GM21390 (cell line): ENCODE results near the gene CCDC127.
"Not testable (repeated sequence)": the region's sequence is repeated elsewhere in the genome, so short reads cannot be mapped to it uniquely, and the experiment has no call there.

Experiments
- ATAC-seq: cut with Tn5 transposase; IDR thresholded peaks from one replicate; pipeline ENCODE4 v1.9.1; 2021; ENCODE audit not compliant: unreplicated experiment

Gene CCDC127

GRCh38 chr5:217494-218456 lies at the start of gene CCDC127, which contains the start of gene SDHA:
CCDC127 (minus strand) TSS chr5:218153; CDS start chr5:216849, 1,304 bp downstream.
SDHA (plus strand) TSS chr5:218320; CDS start chr5:218356, 36 bp downstream.
- ATAC-seq = peak; percentile 67

- no peak for ATAC-seq
These were observed 49.8 kb upstream of the CCDC127 start for GRCh38 chr5:267716-268115.

GRCh38 chr5:266311-267026 lies 48.5 kb upstream of the CCDC127 start:
- ATAC-seq = not testable (repeated sequence)

DNA sequence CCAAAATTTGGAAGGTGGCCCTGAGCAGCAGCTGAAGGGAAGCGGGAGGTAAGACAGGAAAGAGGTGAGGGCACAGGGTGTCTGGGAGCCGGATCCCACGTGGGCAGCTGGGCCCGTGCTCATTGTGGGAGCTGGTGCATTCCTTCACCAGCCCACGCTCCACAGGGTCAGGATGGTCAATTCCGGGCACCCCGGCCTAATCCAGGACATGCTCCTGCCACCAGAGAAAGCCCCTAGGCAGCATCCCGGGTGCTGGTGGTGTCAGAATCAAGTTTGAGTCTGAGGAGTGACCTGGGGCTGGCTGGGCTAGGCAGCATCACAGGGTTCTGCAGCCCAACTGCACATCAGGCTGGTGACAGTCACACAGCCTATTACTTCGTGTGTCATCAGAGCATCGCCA lies 46.4 kb upstream of the CCDC127 start:
- no peak for ATAC-seq

- not testable (repeated sequence) for ATAC-seq
These were observed 45.5 kb upstream of the CCDC127 start for GRCh38 chr5:263275-263974.

DNA sequence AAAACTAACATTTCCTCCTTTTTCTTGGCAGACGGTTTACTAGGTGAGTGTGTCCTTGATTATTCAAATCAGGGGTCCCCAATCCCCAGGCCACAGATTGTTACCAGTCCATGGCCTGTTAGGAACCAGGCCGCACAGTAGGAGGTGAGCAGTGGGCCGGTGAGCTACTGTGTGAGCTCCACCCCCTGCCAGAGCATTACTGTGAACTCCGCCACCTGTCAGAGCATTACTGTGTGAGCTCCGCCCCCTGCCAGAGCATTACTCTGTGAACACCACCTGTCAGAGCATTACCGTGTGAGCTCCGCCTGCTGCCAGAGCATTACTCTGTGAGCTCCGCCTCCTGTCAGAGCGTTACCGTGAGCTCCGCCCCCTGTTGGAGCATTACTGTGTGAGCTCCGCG lies 39.2 kb upstream of the CCDC127 start:
- no peak for ATAC-seq

- ATAC-seq = not testable (repeated sequence)
These were observed 38.4 kb upstream of the CCDC127 start for GRCh38 chr5:256347-256746.

- ATAC-seq = not testable (repeated sequence)
These were observed 37.2 kb upstream of the CCDC127 start for GRCh38 chr5:255116-255515.

DNA sequence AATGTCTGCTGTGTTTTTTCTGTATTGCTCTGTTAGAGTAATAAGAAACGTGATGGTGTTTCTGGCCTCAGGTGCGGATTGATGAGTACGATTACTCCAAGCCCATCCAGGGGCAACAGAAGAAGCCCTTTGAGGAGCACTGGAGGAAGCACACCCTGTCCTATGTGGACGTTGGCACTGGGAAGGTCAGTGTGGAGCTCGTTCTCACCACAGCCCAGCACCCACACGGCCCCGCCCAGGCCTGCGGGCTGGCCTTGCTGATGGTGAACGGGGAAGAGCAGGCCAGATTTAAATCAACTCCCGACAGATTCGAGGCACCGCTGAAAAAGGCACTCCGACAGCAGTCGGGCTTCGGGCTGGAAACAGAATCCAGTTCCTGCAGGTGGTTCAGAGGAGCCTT lies 36.4 kb upstream of the CCDC127 start:
- not testable (repeated sequence) for ATAC-seq

DNA sequence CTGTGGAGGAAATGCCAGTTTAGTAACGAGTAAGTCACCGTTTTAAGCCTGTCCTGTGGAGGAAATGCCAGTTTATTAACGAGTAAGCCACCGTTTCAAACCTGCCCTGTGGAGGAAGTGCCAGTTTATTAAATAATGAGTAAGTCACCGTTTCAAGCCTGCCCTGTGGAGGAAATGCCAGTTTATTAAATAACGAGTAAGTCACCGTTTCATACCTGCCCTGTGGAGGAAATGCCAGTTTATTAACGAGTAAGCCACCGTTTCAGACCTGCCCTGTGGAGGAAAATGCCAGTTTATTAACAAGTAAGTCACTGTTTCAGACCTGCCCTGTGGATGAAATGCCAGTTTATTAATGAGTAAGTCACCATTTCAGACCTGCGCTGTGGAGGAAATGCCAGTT lies 34.6 kb upstream of the CCDC127 start:
- ATAC-seq = no peak

DNA sequence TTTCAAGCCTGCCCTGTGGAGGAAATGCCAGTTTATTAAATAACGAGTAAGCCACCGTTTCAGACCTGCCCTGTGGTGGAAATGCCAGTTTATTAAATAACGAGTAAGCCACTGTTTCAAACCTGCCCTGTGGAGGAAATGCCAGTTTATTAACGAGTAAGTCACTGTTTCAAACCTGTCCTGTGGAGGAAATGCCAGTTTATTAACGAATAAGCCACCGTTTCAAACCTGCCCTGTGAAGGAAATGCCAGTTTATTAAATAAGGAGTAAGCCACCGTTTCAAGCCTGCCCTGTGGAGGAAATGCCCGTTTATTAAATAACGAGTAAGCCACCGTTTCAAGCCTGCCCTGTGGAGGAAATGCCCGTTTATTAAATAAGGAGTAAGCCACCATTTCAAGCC lies 34.0 kb upstream of the CCDC127 start:
- not testable (repeated sequence) for ATAC-seq

DNA sequence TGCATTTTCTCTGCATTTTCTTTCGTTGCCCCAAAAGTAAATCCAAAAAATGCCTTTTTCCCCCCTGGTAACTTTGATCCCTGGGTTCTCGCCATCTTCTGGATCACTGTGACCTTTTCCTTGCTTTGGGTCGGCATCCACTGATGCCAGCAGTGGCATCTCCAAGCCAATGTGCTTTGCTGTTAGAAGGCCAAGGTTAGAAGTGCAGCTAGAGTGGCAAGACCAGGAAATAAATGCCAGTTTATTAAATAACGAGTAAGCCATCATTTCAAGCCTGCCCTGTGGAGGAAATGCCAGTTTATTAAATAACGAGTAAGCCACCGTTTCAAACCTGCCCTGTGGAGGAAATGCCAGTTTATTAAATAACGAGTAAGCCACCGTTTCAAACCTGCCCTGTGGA lies 33.6 kb upstream of the CCDC127 start:
- not testable (repeated sequence) for ATAC-seq

DNA sequence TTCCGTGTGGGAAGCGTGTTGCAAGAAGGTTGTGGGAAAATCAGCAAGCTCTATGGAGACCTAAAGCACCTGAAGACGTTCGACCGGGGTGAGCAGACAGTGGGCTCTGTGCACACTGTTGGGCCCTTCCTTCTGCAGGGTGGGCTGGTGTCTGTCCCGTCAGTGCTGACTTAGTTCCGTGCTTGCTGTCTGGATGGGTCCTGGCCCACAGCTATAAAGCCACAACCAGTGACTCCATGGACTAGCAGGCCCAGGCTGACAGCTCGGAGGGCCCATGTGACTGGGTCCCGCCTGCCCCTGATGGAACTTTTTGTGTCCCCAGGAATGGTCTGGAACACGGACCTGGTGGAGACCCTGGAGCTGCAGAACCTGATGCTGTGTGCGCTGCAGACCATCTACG lies 33.1 kb upstream of the CCDC127 start:
- not testable (repeated sequence) for ATAC-seq

DNA sequence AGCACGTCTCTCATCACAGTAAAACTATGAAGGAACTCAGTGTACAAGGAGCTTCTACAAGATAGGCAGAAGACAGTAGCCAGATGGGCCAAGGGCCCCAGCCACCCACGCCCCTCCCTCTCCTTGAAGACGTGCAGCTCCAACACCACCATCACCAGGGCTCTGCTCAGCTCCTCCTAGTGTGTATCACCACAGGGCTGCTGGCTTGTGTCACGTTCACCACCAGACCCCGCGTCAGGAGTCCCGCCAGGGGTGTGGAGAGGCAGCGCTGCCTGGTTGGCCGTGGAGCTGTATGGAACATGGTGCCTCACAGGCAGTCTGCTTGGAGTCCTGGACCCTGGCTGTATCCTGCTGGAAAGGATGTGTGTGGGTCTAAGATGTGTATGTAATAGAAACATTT lies 32.4 kb upstream of the CCDC127 start:
- not testable (repeated sequence) for ATAC-seq

DNA sequence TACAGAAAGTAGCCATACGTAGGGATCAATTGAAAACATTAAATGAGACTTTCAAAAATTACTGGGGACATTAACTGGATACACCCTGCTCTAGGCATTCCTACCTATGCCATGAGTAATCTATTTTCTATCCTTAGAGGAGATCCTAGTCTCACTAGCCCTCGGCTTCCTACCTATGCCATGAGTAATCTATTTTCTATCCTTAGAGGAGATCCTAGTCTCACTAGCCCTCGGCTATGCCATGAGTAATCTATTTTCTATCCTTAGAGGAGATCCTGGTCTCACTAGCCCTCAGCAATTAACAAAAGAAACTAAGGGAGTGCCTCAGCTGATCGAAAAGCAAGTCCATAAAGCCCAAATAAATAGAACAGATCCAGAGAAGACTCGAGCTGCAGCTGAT lies 27.8 kb upstream of the CCDC127 start:
- not testable (repeated sequence) for ATAC-seq

GRCh38 chr5:243683-244367 lies 25.9 kb upstream of the CCDC127 start:
- ATAC-seq = not testable (repeated sequence)

DNA sequence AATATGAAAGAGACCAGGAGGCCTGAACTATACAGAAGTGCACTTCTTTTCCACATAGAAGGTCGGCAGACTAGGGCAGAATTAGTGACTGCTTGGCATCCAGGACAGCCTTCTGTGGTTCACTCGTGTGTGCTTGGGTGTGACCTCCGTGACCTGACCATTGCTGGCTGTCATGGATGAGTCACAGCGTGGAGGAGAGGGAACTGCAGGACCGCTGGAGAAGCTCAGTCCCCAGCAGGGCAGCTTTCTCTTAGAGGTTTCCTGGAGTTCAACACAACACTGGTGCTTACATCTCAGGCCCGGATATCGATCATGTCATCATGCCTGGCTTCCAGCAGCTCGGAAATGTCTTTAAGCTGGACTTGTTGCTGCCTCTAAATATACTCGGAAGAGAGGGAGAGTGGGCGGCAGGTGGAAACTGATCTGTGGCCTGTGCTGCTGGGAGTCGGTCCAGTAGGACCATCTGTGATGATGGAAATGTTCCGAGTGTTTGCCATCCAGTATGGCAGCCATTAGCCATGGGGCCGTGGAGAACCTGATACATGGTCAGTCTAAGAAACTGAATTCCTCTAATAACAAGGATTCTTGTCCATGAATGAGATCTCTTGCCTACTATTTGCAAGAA lies 23.2 kb upstream of the CCDC127 start:
- ATAC-seq = not testable (repeated sequence)

- not testable (repeated sequence) for ATAC-seq
These were observed 22.6 kb upstream of the CCDC127 start for GRCh38 chr5:240550-240949.

DNA sequence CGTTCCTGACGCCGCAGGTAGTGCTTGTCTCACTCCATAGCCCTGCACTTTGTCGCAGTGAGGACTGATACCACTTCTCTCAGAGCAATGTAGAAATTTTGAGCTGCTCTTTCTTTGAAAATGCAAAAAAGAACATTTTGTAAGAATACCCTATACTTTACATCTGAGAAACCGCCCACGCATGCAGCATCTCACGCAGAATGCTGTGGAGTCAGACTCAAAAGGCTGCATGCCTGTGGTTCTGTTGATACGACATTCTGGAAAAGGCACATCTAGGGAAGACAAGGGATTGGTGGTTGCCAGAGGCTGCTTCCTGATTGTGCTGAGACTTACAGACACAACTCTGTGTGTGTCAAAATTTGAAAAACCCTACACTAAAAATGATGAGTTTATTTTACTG lies 20.0 kb upstream of the CCDC127 start:
- ATAC-seq = not testable (repeated sequence)

DNA sequence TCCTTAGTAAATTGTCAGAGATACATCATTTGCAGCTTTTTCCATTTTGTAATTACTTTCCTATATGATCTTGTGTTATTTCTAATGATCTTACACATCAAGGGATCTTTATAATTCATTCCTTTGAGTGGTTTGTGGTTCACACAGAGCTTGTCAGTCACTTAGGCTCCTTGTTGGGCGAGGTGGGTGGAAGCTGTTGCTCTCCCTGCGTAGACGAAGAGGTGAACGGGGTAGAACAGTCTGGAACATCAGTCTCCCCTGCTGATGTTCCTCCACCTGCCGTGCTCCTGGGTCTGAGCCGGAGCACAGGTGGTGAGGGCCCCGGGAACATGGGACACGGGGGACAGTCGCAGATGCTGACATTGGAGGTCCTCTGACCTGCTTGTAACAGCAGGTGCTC lies 17.6 kb upstream of the CCDC127 start:
- ATAC-seq = not testable (repeated sequence)
